Activated effector memory CD4-positive, alpha-beta T cell treated with anti-CD3 and anti-CD28 coated beads, Interleukin-2, amount 50 U/mL, for 16 hours (primary cell): ENCODE data around the gene ZNF385B.
"Not testable (repeated sequence)": the region's sequence is repeated elsewhere in the genome, so short reads cannot be mapped to it uniquely, and the experiment has no call there.

Experiments
- DNase-seq: peaks from one replicate; pipeline ENCODE4 v3.0.0-alpha.2; 2020

ZNF385B gene

DNA sequence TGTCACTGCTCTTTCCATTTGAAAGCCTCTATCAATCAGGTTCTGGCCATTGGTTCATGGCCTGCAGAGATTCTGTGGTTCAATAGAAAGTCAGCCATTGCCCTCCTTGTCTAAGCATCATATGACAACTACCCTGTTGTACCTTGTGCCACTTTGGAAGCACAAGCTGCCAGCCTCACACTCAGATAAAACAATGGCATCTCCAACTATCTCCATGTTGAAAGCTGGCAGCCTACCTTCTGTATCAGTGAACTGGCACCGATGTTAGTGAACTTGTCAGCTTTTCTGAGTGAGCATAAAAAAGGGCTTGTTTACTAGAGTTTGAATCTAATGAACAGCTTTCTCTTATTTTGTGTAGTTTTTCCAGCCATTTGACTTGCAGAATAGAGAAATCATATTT is 393.5 kb downstream of the ZNF385B start:
- no peak for DNase-seq

DNA sequence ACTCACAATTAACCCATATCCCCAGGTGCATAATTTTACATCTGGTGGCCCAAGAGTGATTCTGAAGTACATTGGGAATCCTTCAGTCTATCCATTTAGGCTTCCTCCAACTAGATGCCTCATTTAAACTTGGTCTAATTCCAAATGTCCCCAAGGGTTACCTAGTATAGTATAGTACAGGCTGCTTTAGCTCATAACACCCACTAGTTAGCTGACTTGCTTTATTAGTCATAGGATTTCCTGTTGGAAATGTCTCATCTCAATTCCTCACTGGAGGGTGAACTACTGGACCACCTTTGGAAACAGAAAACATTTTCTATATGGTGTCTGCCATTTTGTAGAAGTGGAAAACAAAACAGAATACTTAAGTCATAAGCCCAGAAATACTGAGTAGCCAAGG is 394.3 kb downstream of the ZNF385B start:
- no peak for DNase-seq

DNA sequence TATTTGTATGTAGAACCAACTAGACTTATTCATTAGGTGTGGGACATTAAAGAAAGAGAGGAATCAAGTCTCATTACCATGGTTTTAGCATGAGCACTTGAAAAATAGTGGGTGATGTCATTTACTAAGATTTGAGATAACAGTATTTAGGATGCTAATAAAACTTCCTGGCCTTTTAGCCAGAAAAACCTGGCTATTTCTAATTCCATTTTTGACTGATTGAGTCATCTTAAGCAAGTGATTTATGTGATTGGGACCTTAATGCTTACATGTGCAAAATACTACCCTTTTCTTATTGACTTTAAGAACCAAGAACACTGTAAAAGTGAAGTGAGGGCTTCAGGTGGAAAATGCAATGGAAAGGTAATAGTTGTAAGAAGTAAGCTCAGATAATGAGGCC is 400.0 kb downstream of the ZNF385B start:
- DNase-seq = no peak

DNA sequence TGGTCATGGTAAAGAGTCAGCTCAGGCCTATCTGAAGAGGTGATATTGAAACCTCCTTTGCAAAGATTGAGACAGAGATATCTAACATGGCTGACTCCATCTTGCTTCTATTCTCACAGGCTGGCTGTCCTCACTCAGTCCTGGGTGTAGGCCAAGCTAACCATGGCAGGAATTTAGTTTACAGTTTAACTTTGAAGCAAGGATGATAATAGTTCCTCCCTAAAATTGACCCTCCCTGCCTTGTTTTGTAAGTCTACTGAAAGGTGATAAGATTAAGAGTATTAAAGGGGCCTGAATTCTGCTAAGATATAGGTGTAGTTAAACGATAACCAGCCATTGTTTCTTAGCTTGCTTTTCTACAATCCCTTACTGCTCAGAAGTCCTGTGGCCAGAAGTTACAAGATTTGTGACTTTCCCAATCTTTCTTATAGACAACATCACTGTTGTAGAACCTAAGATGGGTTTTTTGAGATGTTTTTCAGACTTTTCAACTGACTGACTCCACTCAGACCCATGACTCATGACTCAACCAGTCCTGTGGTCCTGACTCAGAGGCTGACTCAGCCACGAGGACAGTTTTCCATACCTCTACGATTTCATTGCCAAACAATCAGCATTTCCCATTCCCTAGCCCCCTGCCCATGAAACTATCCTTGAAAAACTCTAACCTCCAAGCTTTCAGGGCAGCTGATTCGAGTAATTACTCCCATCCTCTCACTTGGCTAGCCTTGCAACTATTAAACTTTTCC is 401.1 kb downstream of the ZNF385B start:
- DNase-seq = no peak

DNA sequence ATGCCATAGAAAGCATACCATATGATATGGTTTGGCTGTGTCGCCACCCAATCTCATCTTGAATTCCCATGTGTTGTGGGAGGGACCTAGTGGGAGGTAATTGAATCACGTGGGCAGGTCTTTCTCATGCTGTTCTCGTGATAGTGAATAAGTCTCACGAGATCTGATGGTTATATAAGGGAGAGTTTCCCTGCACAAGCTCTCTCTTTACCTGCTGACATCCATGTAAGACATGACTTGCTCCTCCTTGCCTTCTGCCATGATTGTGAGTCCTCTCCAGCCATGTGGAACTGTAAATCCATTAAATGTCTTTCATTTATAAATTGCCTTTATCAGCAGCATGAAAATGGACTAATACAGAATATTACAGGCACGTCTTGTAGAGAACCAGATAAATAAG is 403.3 kb downstream of the ZNF385B start:
- not testable (repeated sequence) for DNase-seq

DNA sequence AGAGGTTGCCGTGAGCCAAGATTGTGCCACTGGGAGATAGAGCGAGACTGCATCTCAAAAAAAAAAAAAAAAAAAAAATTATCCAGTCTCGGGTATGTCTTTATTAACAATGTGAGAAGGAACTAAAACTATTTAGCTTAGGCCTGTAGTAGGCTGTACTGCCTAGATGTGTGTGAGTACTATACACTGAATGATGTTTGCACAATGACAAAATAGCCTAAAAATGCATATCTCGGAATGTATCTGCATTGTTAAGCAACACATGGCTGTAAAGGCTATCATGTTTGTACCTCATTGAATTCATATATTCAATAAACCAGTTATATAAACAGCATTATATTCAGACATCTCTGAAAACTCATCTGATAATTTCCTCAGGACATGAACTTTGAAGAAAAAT is 405.6 kb downstream of the ZNF385B start:
- DNase-seq = no peak

DNA sequence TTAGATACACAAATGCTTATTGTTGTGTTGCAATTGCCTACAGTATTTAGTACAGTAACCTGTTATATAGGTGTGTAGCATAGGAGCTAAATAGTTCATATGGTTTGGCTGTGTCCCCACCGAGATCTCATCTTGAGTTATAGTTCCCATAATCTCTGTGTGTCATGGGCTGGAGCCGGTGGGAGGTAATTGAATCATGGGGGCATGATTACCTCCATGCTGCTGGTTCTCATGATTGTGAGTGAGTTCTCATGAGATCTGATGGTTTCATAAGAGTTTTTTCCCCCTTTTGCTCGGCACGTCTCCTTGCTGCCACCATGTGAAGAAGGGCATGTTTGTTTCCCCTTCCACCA is 406.3 kb downstream of the ZNF385B start:
- DNase-seq = no peak

DNA sequence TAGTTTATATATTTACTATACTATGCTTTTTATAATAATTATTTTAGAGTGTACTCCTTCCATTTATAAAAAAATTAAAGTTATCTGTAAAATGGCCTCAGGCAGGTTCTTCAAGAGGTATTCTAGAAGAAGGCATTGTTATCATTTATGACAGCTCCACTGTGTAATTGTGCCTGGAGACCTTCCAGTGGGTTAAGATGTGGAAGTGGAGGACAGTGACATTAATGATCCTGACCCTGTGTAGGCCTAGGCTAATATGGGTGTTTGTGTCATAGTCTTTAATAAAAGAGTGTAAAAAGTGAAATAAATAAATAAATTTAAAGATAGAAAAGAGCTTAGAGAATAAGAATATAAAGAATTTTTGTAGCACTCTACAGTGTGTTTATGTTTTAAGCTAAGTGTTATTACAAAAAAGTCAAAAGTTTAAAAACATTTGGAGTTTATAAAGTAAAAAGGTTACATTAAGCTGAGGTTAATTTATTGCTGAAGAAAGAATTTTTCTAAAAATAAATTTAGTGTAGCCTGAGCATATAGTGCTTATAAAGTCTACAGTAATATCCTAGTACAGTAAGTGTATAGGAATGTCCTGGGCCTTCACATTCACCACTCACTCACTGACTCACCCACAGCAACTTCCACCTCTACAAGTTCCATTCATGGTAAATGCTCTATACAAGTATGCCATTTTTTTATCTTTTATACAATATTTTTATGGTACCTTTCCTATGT is 406.8 kb downstream of the ZNF385B start:
- no peak for DNase-seq

DNA sequence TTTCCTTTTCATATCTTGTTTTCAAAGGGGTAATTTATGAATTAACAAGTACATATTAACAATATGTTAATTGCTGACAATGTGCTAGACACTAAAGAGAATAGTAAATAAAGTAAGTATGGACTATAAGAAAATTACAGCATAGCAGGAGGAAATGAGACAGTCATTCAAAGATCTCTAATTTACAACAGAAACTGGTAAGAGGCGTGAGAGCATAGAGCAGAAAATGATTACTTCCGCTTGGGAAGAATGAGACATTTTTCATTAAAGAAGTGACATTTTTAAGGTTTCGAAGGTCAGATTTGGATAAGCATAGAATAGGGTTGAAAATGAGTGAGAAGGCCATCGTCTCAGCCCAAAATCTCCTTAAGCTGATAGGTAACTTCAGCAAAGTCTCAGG is 412.4 kb downstream of the ZNF385B start:
- no peak for DNase-seq

DNA sequence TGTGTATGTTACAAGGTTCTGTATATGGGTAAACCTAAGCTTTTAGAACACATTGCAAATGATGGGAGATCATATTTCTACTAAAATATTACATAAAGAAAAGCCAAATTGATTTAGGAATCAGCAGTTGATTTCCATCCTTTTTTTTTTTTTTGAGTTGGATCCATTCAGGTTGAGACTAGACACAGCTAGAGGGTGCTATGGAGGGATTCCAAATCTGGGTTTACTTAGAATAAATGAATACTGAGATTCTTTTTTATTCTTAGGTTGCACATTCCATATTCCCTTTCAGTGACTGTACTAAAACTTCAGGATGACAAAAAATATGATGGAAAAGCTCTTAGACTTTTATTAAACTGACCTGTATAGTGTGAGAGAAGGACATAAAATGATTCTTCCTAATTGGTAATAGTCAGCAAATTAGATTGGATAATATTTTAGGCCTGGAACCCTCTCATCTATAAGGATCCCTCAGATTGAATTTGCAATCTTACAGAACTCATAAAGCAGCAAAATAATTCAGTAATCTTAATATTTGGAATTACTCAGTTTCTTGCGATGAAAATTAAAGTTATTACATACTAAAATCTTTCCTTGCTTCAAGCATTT is 413.5 kb downstream of the ZNF385B start:
- DNase-seq = no peak

DNA sequence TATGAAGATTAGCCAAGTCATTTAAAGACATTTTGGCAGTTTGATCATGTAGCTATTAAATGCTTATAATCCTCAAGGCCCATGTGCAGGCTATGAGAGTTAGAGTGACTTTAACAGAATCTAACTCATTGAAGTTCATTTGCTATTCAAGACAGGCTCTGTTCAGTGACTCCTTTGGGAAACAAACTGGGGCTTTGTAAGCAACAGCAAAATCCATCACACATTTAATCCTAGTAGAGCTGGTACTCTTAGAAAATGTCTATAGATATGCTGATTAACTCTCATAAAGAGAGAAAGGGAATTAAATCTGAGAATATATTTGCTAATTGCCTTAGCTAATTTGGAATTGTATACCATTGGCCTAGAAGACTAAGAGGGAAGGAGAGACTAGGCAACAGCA is 414.0 kb downstream of the ZNF385B start:
- DNase-seq = no peak

DNA sequence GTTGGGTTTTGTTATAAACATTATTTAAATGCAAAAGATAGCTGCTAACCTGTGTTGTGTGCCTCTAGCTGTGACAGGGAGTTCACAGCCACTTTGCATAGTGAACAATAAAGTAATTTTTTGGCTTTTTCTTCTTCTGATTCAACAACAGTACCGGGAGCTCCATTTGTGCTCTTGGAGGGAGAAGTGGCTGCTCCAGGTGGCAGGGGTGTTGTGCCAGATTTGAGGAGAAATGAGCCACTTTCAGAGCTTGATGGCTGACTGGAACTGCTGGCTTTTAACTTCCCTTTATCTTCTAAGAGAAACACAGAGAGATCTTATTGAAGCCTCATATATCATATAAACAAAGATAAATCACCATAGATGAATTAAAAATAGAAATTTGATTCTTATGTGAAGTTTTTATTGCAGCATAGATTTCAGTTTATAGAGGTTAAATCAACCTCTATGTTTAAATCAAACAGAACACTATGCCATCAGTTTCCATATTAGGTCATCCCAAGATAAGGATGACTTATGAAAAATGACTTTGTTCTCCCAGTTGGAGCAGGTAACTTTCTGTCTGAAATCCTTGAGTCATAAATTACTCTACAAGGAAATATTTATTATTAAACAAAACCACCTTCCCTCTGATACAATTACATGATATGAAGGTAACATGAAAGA is 414.8 kb downstream of the ZNF385B start:
- no peak for DNase-seq

DNA sequence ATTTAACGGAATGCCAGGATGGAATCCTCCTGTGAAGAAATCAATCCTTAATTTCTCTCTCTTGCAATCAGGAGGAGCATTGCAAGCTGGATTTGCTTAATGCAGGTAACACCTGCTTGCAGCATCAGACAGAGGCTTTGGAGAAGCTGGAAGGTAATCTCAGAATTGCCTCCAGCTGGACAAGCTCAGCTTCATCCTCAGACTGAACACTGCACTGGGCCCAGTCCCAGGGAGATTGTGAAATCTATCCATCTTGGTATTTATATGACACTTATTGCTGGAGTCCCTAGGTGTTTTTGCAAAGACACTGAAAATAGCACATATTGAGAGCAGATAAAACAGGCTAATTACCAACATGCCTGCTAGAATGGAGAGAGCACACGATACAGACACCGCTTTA is 417.4 kb downstream of the ZNF385B start:
- no peak for DNase-seq

DNA sequence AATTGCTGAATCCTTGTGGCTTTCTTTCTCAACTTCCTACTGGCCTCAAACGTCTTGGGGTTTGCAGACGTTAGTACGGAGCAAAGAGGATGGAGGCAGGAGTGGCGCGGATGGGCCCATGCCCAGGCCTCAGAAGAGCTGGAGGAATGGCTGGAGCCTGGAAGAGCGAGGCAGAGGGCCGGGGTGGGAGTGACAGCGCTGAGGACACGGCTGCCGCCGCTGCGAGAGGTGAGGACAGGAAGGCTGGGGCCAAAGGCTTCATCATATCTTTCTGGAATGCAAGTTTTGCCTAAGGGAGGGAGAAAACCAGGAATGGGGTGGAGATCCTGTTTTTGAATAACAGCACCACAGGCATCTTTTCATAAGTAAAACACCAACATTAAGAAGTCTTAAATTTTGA is 418.2 kb downstream of the ZNF385B start:
- DNase-seq = no peak

DNA sequence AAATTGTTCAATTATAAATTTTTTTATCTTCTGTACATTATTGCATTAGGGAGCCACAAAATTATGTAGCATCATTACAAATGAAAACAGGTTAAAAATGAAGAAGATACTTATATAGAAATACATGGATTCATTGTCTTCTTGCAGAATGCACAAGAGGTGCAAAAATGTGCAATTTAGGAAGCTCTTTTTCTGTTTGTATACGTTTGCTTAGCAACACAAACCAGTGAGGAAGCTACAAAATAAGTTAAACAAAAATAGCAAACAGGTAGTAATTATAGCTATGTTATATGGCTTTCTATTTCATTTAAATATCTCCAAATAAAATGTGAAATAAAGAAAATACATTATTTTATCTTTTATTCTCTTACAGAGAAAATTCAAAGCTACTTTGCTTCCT is 419.2 kb downstream of the ZNF385B start:
- DNase-seq = no peak

DNA sequence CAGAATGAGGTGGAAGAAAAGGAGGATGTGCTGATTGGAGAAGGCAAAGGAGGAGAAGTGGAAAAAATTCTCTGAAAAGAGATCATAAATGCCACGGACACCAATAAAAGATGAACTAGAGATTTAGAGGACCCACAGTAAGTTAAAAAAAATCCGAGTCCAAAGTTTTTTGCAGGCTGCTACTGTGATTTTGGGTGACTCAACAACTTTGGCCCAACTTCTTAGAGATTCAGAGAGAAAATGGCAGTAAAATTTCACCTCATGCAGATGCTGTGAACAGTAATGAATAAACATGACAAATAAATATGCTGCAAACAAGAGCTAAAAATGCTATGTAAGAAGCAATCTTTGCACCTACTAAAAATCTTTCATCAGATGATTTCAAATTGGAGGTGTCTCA is 419.9 kb downstream of the ZNF385B start:
- no peak for DNase-seq

DNA sequence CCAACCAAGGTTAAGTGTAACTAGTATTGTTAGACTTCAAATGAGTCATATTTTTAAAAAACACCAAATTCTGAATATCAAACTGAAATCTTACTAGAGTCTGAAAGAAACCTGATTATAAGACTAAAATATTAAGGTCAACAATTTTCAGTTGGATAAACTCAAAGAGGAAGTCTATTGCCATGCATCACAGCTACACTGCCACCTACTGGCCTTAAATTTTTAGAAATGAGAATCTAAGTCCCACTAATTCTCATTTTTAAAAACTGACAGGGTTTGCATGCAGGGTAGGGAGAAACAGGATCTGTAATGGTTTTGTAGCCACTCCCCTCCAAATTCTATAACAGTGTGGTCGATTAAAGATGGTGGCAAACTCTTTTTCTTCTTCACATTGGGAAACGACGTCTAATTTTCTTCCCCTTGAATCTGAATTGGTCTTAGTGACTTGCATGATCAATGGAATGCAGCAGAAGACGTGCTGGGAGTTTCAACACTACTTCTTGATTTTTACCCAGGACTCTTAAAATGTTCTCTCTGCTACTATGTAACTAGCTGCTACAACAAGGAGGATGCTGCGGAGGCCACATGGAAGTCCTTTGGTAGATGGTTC is 420.7 kb downstream of the ZNF385B start:
- no peak for DNase-seq

DNA sequence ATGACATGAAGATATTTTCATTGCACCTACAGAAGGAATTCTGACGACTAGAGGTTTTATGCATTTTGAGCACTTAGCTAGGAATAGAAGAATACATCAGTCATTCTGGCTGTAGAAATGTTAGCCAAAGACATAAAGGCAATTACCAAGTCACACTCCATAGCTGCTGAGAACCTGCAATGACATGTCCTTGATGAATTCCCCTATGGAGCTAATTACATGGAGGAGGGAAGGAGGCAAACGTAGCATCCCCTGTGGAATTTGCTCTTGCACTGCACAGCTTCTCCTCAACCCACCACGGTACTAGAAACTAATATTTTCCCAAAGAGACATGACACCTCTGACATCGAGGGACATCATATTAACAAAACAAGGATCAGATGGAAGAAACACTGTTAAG is 422.8 kb downstream of the ZNF385B start:
- no peak for DNase-seq

DNA sequence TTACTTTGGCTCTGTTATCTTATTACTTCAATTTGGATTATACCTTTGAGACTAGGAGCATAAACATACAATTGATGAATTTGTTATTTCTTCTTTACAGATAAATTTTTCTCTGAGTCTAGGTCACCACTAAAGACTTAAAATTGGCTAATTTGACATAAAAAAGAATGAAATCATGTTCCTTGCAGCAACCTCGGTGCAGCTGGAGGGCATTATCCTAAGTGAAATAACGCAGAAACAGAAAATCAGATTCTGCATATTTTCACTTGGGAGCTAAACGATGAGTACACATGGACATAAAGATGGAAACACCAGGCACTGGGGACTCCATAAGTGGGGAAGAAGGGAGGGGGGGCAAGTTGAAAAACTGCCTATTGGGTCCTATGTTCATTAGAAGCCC is 424.0 kb downstream of the ZNF385B start:
- no peak for DNase-seq

DNA sequence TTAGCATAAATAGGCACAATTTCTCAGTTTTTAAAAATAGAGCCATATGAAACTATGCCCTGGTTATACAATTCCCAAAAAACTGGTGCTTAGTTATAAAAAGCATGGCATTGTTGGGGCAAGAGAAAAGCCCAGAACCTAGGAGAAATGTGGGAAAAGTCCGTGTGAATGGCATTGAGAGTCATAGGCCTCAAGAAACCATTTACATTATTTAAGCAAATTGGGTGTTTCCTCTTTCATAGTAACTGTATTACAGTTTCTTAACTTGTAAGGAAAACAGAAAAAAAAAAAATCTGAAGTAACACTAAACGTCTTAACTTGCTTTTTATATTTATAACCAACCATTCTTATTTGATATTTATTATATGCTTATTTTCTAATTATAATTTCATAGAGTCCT is 425.8 kb downstream of the ZNF385B start:
- no peak for DNase-seq

DNA sequence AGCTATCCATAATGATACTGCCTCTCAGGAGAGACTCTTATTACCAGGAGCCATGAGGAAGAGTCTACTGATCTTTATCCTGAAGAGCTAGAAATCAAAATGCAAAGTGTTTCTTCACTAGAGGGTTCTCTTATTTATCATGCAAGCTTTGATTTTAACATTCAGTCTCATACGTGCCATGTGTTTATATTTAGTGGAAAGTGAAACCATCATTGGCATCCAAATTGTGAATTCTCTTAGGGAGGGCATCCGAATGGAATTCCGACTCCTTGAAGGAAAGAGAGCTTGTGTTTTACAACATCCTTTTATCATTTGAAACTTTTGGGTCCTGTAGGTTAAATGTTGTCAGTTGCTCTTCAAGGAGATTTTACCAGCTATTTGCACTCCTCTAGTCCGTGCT is 426.4 kb downstream of the ZNF385B start:
- no peak for DNase-seq

DNA sequence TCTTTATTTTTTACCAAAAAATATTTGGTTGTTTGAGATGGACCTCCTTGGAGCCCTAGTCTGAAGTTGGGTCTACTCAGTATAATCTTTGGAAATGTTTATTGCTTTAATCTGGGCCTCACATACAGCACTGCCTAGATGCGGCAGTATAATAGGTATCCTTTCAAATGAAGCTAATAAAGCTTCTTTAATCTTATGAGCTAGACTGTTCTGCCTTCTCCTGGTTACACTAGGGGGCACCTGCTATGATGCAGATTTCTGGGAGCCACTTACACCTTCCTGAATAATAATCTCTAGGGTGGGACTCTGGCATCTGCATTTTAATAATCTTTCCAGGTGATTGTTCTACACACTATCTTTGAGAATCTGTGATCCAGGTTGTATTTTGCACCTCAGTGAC is 427.1 kb downstream of the ZNF385B start:
- no peak for DNase-seq

DNA sequence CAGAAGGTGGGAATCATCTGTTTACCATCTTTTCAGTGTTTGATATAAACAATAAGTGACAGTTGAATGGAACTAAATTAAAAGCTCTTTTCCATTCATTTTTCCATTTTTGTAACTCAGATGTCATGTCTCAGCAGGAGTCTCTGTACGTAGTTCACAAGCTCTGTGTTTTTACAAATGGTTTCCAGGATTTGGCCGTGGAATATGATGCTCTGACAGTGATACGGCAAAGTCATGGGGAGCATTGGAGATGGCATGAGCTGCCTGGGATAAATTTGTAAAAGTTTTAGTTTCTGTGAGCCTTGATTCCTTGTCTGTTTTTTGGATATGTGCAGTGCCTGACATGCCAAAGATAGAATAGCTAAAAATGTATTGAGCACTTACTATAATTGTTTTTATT is 428.7 kb downstream of the ZNF385B start:
- no peak for DNase-seq

DNA sequence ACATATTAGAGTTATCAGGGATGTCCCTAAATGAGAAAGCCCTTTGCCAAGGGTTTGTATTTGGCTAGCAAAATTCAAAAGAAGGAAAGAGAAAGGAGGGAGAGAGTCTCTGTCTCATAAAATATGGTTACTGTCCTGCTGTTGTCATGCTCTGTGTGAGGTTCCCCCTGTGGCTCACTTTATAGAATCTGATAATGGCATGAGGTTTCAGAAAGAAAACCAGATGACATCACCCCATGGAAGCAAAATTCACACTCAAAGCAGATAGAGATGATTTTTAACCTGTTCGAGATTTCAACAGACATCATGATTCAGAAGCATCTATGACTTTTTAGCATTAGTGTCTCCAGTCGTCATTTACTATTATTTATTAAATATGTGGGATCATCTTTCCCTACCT is 431.8 kb downstream of the ZNF385B start:
- no peak for DNase-seq
